ENCODE data around the gene RNF146. TPM values are rescaled to one million over a fixed set of nuclear protein-coding genes. Genes with fewer than 3 reads are reported as not detected.

RNF146 gene
- total and polyA plus RNA-seq, 9 of the 15 experiments (the other 6 are each of a cell fraction or from before 2014, with no cell fraction given) = 8.4 to 30.5 (median 17.5) TPM

- TF ChIP-seq ZNF609 (CRISPR knock-in tag; IDR thresholded peaks at IDR 0.05; ENCODE audit: borderline replicate concordance) (no peak), TFAM (CRISPR knock-in tag; conservative IDR thresholded peaks at IDR 0.05) (no peak), PTBP1 (IDR thresholded peaks at IDR 0.05; ENCODE audit: low read depth, low read length) (no peak), HES1 (IDR thresholded peaks at IDR 0.05; ENCODE audit: low read depth) (no peak), TCF7 (IDR thresholded peaks at IDR 0.05; ENCODE audit: borderline replicate concordance) (no peak), DPF2 (IDR thresholded peaks at IDR 0.05) (no peak), HMG20B (CRISPR knock-in tag; IDR thresholded peaks at IDR 0.05) (no peak), EGR1 (conservative IDR thresholded peaks at IDR 0.05) (no peak), U2AF2 (optimal IDR thresholded peaks at IDR 0.05; ENCODE audit: low read depth, low read length) (no peak), NBN (IDR thresholded peaks at IDR 0.05; ENCODE audit: low read depth) (no peak)
These were observed 24.8 kb downstream of the RNF146 start (continued) for GRCh38 chr6:127291495-127291894.
